Fibroblast of lung (primary cell): ENCODE data around the gene SSUH2. TPM values are rescaled to one million over a fixed set of nuclear protein-coding genes. Genes with fewer than 3 reads are reported as not detected.

Source experiments
- DNase-seq, 2 donors: peaks; one replicate each; pipeline versions ENCODE4 v3.0.0 to v3.0.0-alpha.2; 2010; ENCODE audit warnings: low read depth in 2 of 2
- H2AFZ ChIP-seq: 2 replicates; pipeline ENCODE4 v1.5.1; 2012; ENCODE audit warnings: low read length, control low read depth, inconsistent platforms
- H3K27ac ChIP-seq: 2 replicates; pipeline ENCODE4 v1.5.1; 2011; ENCODE audit warnings: low read length, control low read depth; ENCODE audit not compliant: insufficient read depth
- H3K27me3 ChIP-seq: 2 replicates; pipeline ENCODE4 v1.5.1; 2011; ENCODE audit warnings: mild to moderate bottlenecking, low read length; ENCODE audit not compliant: control insufficient read depth, insufficient read depth
- H3K36me3 ChIP-seq: 2 replicates; pipeline ENCODE4 v1.5.1; 2011; ENCODE audit warnings: low read length; ENCODE audit not compliant: control insufficient read depth, insufficient read depth
- H3K4me1 ChIP-seq: 2 replicates; pipeline ENCODE4 v1.5.1; 2011; ENCODE audit warnings: low read length; ENCODE audit not compliant: control insufficient read depth, insufficient read depth; ENCODE audit errors: extremely low read depth
- H3K4me2 ChIP-seq: 2 replicates; pipeline ENCODE4 v1.5.1; 2011; ENCODE audit warnings: low read length, control low read depth; ENCODE audit not compliant: insufficient read depth; ENCODE audit errors: extremely low read depth
- H3K4me3 ChIP-seq, 4 experiments: fragments of 200-600 bp in 1 of 4; sonication (generic) in 1 of 4; replicated peaks in 1 of 4; 2 replicates each; pipeline ENCODE4 v1.5.1; 2011 to 2016; ENCODE audit warnings: low read length in 4 of 4, low read depth in 3 of 4, mild to moderate bottlenecking in 3 of 4, control low read depth in 2 of 4, inconsistent platforms in 1 of 4, mixed read lengths in 1 of 4; ENCODE audit not compliant: insufficient read depth in 1 of 4; ENCODE audit errors: control extremely low read depth in 1 of 4
- H3K79me2 ChIP-seq: 2 replicates; pipeline ENCODE4 v1.5.1; 2012; ENCODE audit warnings: mild to moderate bottlenecking, low read length, inconsistent platforms; ENCODE audit not compliant: control insufficient read depth, insufficient read depth
- H3K9ac ChIP-seq: 2 replicates; pipeline ENCODE4 v1.5.1; 2011; ENCODE audit warnings: mild to moderate bottlenecking, low read length, control low read depth; ENCODE audit not compliant: insufficient read depth
- H3K9me3 ChIP-seq: 2 replicates; pipeline ENCODE4 v1.5.1; 2012; ENCODE audit warnings: low read depth, low read length; ENCODE audit not compliant: control insufficient read depth, insufficient read depth
- H4K20me1 ChIP-seq: 2 replicates; pipeline ENCODE4 v1.5.1; 2011; ENCODE audit warnings: low read length; ENCODE audit not compliant: control insufficient read depth, insufficient read depth; ENCODE audit errors: extremely low read depth
- EZH2 ChIP-seq: IDR thresholded peaks from 2 replicates; pipeline ENCODE4 v1.5.1; 2012; ENCODE audit warnings: low read length, control low read depth, mild to moderate bottlenecking; ENCODE audit errors: missing control alignments
- polyA plus RNA-seq, 2 donors: library from polyadenylated mRNA; depleted of rRNA in 1 of 2; stranded (reverse) in 1 of 2; unstranded in 1 of 2; fragments of >200 nt; gene quantifications; 2 replicates each; pipeline ENCODE4 v1.2.1, GENCODE V29; 2011 to 2012; ENCODE audit warnings: missing spikeins in 1 of 2
- total RNA-seq: library from RNA; depleted of rRNA; stranded (reverse); fragments of >200 nt; gene quantifications from 2 replicates; pipeline ENCODE4 v1.2.1, GENCODE V29; 2014
- TF ChIP-seq, protein P1 (sequence below), 2 donors: IDR thresholded peaks in 1 of 2; conservative IDR thresholded peaks in 1 of 2; 1 replicate in 1 of 2; 2 replicates in 1 of 2; pipeline ENCODE4 v1.5.1; 2011 to 2012; ENCODE audit warnings: low read length in 2 of 2, control low read depth in 1 of 2, inconsistent platforms in 1 of 2, low read depth in 1 of 2, mild to moderate bottlenecking in 1 of 2

SSUH2 gene
- total and polyA plus RNA-seq, 2 donors (not counting 1 experiment from before 2014, with no cell fraction given) = 0.02 TPM; not detected in 1

DNA sequence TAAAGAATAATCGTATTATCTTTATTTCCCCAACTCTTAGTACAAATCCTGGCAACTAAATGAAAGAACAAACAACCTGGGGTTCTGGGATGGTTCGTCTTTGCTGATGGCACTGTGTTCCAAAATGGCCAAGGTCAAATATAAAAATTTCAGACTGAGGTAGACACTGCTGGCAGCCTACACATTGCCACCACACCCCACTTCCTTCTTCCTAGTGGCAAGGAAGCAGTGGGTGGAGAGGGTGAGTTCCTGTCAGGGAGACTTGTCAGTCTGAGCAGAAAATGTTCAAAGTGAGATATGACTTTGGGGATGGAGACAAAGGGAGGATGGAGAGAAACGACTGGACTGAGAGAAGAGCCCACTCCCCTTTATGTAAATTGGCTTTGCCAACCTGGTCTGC, 73.3 kb downstream of the SSUH2 start:
- Histone ChIP-seq H2AFZ (no peak overlapping the region), H3K27ac (no peak overlapping the region), H3K79me2 (no peaks in the 10 kb centered on the region), H3K4me1 (peaks cover 13% of the 10 kb centered on the region), H3K9ac (no peak overlapping the region), H3K4me3 (no peak overlapping the region), H3K36me3 (no peaks in the 10 kb centered on the region), H3K27me3 (no peaks in the 10 kb centered on the region), H3K9me3 (no peaks in the 10 kb centered on the region), H4K20me1 (no peaks in the 10 kb centered on the region), H3K4me2 (no peak overlapping the region)
- DNase-seq = no peak
- no peak for TF ChIP-seq EZH2
- TF ChIP-seq, protein P1, sequence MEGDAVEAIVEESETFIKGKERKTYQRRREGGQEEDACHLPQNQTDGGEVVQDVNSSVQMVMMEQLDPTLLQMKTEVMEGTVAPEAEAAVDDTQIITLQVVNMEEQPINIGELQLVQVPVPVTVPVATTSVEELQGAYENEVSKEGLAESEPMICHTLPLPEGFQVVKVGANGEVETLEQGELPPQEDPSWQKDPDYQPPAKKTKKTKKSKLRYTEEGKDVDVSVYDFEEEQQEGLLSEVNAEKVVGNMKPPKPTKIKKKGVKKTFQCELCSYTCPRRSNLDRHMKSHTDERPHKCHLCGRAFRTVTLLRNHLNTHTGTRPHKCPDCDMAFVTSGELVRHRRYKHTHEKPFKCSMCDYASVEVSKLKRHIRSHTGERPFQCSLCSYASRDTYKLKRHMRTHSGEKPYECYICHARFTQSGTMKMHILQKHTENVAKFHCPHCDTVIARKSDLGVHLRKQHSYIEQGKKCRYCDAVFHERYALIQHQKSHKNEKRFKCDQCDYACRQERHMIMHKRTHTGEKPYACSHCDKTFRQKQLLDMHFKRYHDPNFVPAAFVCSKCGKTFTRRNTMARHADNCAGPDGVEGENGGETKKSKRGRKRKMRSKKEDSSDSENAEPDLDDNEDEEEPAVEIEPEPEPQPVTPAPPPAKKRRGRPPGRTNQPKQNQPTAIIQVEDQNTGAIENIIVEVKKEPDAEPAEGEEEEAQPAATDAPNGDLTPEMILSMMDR (conservative IDR thresholded peaks at IDR 0.05 in 1 of 2, IDR thresholded peaks at IDR 0.05 in 1 of 2; ENCODE audit: low read depth in 1 of 2, low read length in 2 of 2) = no peak

Other genes starting within 250 kb of the SSUH2 start
- 40.1 and 60.1 TPM in 2 replicates for gene LMCD1, start 143.0 kb downstream of the SSUH2 start, total RNA-seq
- gene LMCD1, start 143.0 kb downstream of the SSUH2 start, polyA plus RNA-seq = 29.7 and 137 TPM in 2 replicates
- not detected in 2 replicates for gene CAV3, start 89.0 kb upstream of the SSUH2 start, total RNA-seq
- gene CAV3, start 89.0 kb upstream of the SSUH2 start, polyA plus RNA-seq = 0.03 TPM in 1 of 2 replicates, not detected in the other
- 0.26 and 3.6 TPM in 2 replicates for gene OXTR, start 124.8 kb upstream of the SSUH2 start, total RNA-seq
- gene OXTR, start 124.8 kb upstream of the SSUH2 start, polyA plus RNA-seq = 10.4 and 47.2 TPM in 2 replicates